Endodermal cell (in vitro differentiated cells): Measurements from ENCODE around the gene OR2A14. TPM values are rescaled to one million over a fixed set of nuclear protein-coding genes. Genes with fewer than 3 reads are reported as not detected.
"Not testable (repeated sequence)": the region's sequence is repeated elsewhere in the genome, so short reads cannot be mapped to it uniquely, and the experiment has no call there.

Experiments used
- DNase-seq: peaks from one replicate; pipeline ENCODE4 v3.0.0-alpha.2; 2017
- H3K27ac ChIP-seq: 2 replicates; pipeline ENCODE4 v1.5.1; 2013; ENCODE audit warnings: mild to moderate bottlenecking, low read depth, low read length, moderate library complexity
- H3K27me3 ChIP-seq: 2 replicates; pipeline ENCODE4 v1.6.1; 2013; ENCODE audit warnings: mild to moderate bottlenecking, low read length, moderate library complexity; ENCODE audit not compliant: insufficient read depth, control insufficient read depth, poor library complexity, severe bottlenecking
- H3K36me3 ChIP-seq: 2 replicates; pipeline ENCODE4 v1.7.0; 2013; ENCODE audit warnings: mild to moderate bottlenecking, low read length, moderate library complexity; ENCODE audit not compliant: control insufficient read depth, insufficient read depth
- H3K4me1 ChIP-seq: one replicate; pipeline ENCODE4 v1.7.0; 2013; ENCODE audit warnings: low read length; ENCODE audit not compliant: control insufficient read depth, insufficient read depth
- H3K4me3 ChIP-seq: 2 replicates; pipeline ENCODE4 v1.5.1; 2013; ENCODE audit warnings: mild to moderate bottlenecking, low read length, moderate library complexity
- H3K9ac ChIP-seq: 2 replicates; pipeline ENCODE4 v1.6.1; 2013; ENCODE audit warnings: mild to moderate bottlenecking, low read length, moderate library complexity; ENCODE audit not compliant: poor library complexity, severe bottlenecking; ENCODE audit errors: extremely low read depth
- H3K9me3 ChIP-seq: 2 replicates; pipeline ENCODE4 v1.6.1; 2013; ENCODE audit warnings: mild to moderate bottlenecking, low read length, moderate library complexity; ENCODE audit not compliant: control insufficient read depth
- H3K27ac Mint-ChIP-seq: 2 replicates; pipeline ENCODE4 v1.8.0; 2020; ENCODE audit warnings: mixed read lengths
- H3K27me3 Mint-ChIP-seq: 2 replicates; pipeline ENCODE4 v1.8.0; 2021; ENCODE audit warnings: mild to moderate bottlenecking, mixed read lengths; ENCODE audit not compliant: insufficient read depth
- H3K36me3 Mint-ChIP-seq: 2 replicates; pipeline ENCODE4 v1.8.0; 2020; ENCODE audit warnings: low read depth, mixed read lengths
- H3K4me1 Mint-ChIP-seq: 2 replicates; pipeline ENCODE4 v1.8.0; 2020; ENCODE audit warnings: mixed read lengths
- H3K4me3 Mint-ChIP-seq: 2 replicates; pipeline ENCODE4 v1.8.0; 2020; ENCODE audit warnings: mild to moderate bottlenecking, moderate library complexity, mixed read lengths
- H3K9me3 Mint-ChIP-seq: 2 replicates; pipeline ENCODE4 v1.8.0; 2020; ENCODE audit warnings: mild to moderate bottlenecking, mixed read lengths
- WGBS, 2 experiments: methylation state at CpG; one replicate each; pipeline versions ENCODE4 v1.1.5 to v1.1.7; 2013; ENCODE audit warnings: missing lambda C conversion rate in 2 of 2, mixed read lengths in 1 of 2; ENCODE audit not compliant: insufficient coverage in 1 of 2, insufficient read length in 1 of 2; 5-methylcytosine and 5-hydroxymethylcytosine counted together
- total RNA-seq, 2 donors: library from RNA; stranded (reverse); fragmentation: NEBNext Ultra II Directional in 1 of 2; extraction: Animal tissue kit (Norgen Biotek cat#: 25700) in 1 of 2; gene quantifications; 2 replicates in 1 of 2; 3 replicates in 1 of 2; pipeline ENCODE4 v1.2.1, GENCODE V29; 2021
- TF ChIP-seq, protein P1 (sequence below): fragments of 200-600 bp; sonication (generic); conservative IDR thresholded peaks from 2 replicates; pipeline ENCODE4 v1.5.0; 2021; ENCODE audit warnings: antibody characterized with exemption, mild to moderate bottlenecking

The OR2A14 gene
- total RNA-seq, 2 donors from 2014 or later: not detected

DNA sequence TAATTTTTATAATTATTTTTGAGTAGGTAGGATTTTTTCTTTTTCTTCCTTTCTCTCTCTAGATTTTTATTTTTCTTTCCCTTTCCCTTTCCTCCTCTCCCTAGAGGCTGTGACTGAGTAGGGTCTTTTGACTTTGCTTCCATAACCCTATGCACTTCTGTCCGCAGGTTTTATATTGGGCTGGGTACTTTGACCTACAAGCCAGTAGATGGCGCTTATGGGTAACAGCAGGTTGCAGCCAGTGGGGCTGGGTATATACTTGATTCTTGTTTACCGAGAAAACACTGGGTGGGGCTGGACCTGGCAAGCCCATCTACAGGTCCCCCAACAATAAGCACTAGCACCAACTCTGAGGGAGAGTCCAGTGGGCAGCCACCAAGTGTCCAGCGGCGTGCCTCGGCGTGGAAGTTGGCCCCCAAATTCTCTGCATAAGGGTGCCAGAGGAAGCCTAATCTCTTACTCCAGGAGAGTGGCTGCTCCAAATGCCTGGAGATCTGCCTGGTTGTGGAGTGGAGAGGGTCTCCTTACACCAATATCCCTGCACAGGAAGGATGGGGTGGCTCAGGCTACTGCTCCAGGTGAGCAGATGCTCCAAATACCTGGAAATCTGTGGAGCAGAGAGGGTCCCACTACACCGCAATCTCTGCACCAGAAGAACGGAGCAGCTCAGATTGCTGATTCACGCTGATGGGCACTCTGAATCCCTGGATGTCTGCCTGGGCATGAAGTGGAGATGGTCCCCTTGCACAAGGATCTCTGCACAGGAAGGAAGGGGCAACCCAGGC, 55.6 kb downstream of the OR2A14 start:
- TF ChIP-seq, protein P1, sequence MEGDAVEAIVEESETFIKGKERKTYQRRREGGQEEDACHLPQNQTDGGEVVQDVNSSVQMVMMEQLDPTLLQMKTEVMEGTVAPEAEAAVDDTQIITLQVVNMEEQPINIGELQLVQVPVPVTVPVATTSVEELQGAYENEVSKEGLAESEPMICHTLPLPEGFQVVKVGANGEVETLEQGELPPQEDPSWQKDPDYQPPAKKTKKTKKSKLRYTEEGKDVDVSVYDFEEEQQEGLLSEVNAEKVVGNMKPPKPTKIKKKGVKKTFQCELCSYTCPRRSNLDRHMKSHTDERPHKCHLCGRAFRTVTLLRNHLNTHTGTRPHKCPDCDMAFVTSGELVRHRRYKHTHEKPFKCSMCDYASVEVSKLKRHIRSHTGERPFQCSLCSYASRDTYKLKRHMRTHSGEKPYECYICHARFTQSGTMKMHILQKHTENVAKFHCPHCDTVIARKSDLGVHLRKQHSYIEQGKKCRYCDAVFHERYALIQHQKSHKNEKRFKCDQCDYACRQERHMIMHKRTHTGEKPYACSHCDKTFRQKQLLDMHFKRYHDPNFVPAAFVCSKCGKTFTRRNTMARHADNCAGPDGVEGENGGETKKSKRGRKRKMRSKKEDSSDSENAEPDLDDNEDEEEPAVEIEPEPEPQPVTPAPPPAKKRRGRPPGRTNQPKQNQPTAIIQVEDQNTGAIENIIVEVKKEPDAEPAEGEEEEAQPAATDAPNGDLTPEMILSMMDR: peak; percentile 78
- not testable (repeated sequence) for H3K36me3 Mint-ChIP-seq, H3K4me1 Mint-ChIP-seq, H3K4me3 ChIP-seq, H3K9me3 ChIP-seq, H3K9ac ChIP-seq, H3K27ac ChIP-seq, H3K4me1 ChIP-seq, H3K27me3 ChIP-seq, H3K27ac Mint-ChIP-seq, H3K9me3 Mint-ChIP-seq, H3K4me3 Mint-ChIP-seq, H3K36me3 ChIP-seq, H3K27me3 Mint-ChIP-seq
- DNase-seq: peak; percentile 65
- 33% methylated on average over 2 of the region's 10 CpGs; no CpG with 5 or more reads in 1 of the 2 experiments for WGBS, 2 experiments

GRCh38 chr7:144179165-144179479, 56.1 kb downstream of the OR2A14 start:
- not testable (repeated sequence) for H3K9me3 ChIP-seq, H3K27me3 Mint-ChIP-seq, H3K9me3 Mint-ChIP-seq, DNase-seq, H3K27me3 ChIP-seq, H3K9ac ChIP-seq, H3K4me3 Mint-ChIP-seq, H3K27ac Mint-ChIP-seq, H3K4me1 Mint-ChIP-seq, H3K36me3 Mint-ChIP-seq, H3K4me3 ChIP-seq, H3K4me1 ChIP-seq, H3K27ac ChIP-seq, H3K36me3 ChIP-seq
- no CpG with 5 or more reads among the region's 2 CpGs for WGBS, 2 experiments

Other genes with a start within 250 kb of the OR2A14 start
- 100 to 1,000 TPM in 1 of 2 donors, 10 to 100 TPM in 1; 67.7 to 123 TPM for gene TCAF1, start 221.0 kb upstream of the OR2A14 start, total RNA-seq
- gene OR2F2, start 187.9 kb upstream of the OR2A14 start, total RNA-seq: not detected
- not detected for gene OR2F1, start 168.3 kb upstream of the OR2A14 start, total RNA-seq
- gene OR6B1, start 122.9 kb upstream of the OR2A14 start, total RNA-seq: not detected
- not detected for gene OR2A5, start 74.2 kb upstream of the OR2A14 start, total RNA-seq
- not detected for gene OR2A25, start 53.4 kb upstream of the OR2A14 start, total RNA-seq
- gene OR2A12, start 36.9 kb upstream of the OR2A14 start, total RNA-seq: not detected
- not detected for gene OR2A2, start 13.6 kb upstream of the OR2A14 start, total RNA-seq
- 1 to 10 TPM; 6.3 to 8.7 TPM for gene CTAGE4, start 60.3 kb downstream of the OR2A14 start, total RNA-seq
- gene ARHGEF35, start 72.7 kb downstream of the OR2A14 start, total RNA-seq: 10 to 100 TPM in 1 of 2 donors, 1 to 10 TPM in 1; 9.5 to 18.4 TPM
- not detected for gene OR2A42, start 116.4 kb downstream of the OR2A14 start, total RNA-seq
- gene OR2A7, start 141.6 kb downstream of the OR2A14 start, total RNA-seq: 1 to 10 TPM; 3.8 to 4.8 TPM
- 1 to 10 TPM in 1 of 2 donors, not detected in 1; 8.4 TPM for gene CTAGE8, start 146.1 kb downstream of the OR2A14 start, total RNA-seq
- not detected for gene OR2A1, start 189.2 kb downstream of the OR2A14 start, total RNA-seq
- gene ARHGEF5, start 232.2 kb downstream of the OR2A14 start, total RNA-seq: 10 to 100 TPM; 22.8 to 43.1 TPM